ENCODE data around the gene TMEM134. TPM values are rescaled to one million over a fixed set of nuclear protein-coding genes. Genes with fewer than 3 reads are reported as not detected.

The TMEM134 gene
- total and polyA plus RNA-seq, 2 donors (not counting 3 experiments of a cell fraction or from before 2014, with no cell fraction given), result 33.4 to 207 TPM

DNA sequence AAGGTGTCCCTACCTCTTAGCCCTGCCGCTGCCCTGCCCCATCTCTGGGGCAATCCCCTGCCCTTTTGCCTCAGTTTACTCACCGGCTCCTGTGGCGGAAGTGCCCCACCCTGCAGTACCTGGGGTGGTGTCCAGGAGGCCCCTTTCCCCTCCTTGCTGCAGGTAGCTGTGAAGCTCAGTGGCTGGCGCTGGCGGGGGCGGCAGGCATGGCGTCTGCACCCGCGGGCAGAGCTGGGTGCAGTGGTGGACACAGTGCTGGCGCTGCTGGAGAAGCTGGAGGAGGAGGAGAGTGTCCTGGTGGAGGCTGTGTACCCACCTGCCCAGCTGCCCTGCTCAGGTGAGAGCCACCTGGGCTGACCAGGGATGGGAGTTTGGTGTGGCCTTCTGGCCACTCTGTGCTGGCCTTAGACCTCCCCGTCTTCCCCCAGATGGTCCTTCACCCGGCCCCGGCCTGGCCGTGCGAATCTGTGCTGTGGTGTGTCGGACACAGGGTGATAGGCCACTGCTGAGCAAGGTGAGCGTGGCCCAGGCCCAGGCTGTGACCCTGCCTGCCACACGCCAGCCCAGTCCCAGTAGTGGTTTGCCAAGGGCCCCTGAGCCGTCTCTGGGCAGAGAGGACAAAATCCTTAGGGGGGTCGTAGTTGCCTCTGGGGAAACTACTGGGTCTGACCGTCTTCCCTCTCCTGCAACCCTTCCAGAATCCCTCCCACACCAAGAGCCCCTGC is 49.6 kb downstream of the TMEM134 start:
- DNase-seq (ENCODE audit: low read depth, low spot score) (no peak), FAIRE-seq (no peak)
- Histone ChIP-seq H3K4me3 (replicated peaks in 1 of 3; ENCODE audit: insufficient read depth in 1 of 3, low read depth in 1 of 3, low read length in 3 of 3) (no peak overlapping the region), H3K27ac (ENCODE audit: insufficient read depth, low read depth, low read length) (no peak overlapping the region), H3K4me2 (ENCODE audit: insufficient read depth, low read length) (no peak overlapping the region), H2AFZ (ENCODE audit: low read depth, low read length) (no peak overlapping the region), H4K20me1 (replicated peaks; ENCODE audit: control insufficient read depth, extremely low read depth, insufficient read depth, low read length) (no peaks in the 10 kb centered on the region), H3K36me3 (ENCODE audit: control insufficient read depth in 2 of 2, extremely low read depth in 1 of 2, insufficient read depth in 2 of 2, low read length in 2 of 2) (no peaks in the 10 kb centered on the region), H3K27me3 (ENCODE audit: control insufficient read depth in 2 of 2, insufficient read depth in 2 of 2, low read length in 2 of 2) (peaks cover 0 to 8% of the 10 kb centered on the region in 2 experiments), H3K9me1 (replicated peaks; ENCODE audit: control insufficient read depth, extremely low read depth, insufficient read depth, low read length) (no peaks in the 10 kb centered on the region), H3K79me2 (ENCODE audit: control insufficient read depth, insufficient read depth, low read length) (no peaks in the 10 kb centered on the region), H3K9ac (replicated peaks; ENCODE audit: extremely low read depth, insufficient read depth, low read length) (no peak overlapping the region), H3K9me3 (replicated peaks; ENCODE audit: control insufficient read depth, insufficient read depth, low read length) (no peaks in the 10 kb centered on the region), H3K4me1 (ENCODE audit: control insufficient read depth, extremely low read depth, insufficient read depth, low read length) (peaks cover 4% of the 10 kb centered on the region)
- dilution Hi-C loops (cut with MboI; ENCODE audit: extremely low pct_ligation_motif_present, low sequenced_read_pairs) (no loop called here), intact Hi-C loops (cut with micrococcal nuclease) (loop anchor here (2.0 kb wide), 1 partner anchor 45 kb away; no protein-coding TSS in a partner anchor)
- no TSS peak for BruUV-seq (replicated peaks)
- CTCF ChIA-PET, result interaction anchor here (1.5 to 2.7 kb wide), 3 partner anchors 15 to 18 kb away, joined by 6 to 19 read pairs (median 12); partner anchors contain the start of genes PPP1CA and TBC1D10C
- POLR2A ChIA-PET, result no interaction called here
- no peak for TF ChIP-seq POLR2AphosphoS5 (IDR thresholded peaks at IDR 0.05; ENCODE audit: insufficient read depth, low read depth, low read length)
- TF ChIP-seq MYC (IDR thresholded peaks at IDR 0.05; ENCODE audit: low read depth, low read length), result no peak
- no peak for TF ChIP-seq GATA2 (IDR thresholded peaks at IDR 0.05; ENCODE audit: insufficient read depth, insufficient read length, low read depth, low read length)
- TF ChIP-seq, protein P1, sequence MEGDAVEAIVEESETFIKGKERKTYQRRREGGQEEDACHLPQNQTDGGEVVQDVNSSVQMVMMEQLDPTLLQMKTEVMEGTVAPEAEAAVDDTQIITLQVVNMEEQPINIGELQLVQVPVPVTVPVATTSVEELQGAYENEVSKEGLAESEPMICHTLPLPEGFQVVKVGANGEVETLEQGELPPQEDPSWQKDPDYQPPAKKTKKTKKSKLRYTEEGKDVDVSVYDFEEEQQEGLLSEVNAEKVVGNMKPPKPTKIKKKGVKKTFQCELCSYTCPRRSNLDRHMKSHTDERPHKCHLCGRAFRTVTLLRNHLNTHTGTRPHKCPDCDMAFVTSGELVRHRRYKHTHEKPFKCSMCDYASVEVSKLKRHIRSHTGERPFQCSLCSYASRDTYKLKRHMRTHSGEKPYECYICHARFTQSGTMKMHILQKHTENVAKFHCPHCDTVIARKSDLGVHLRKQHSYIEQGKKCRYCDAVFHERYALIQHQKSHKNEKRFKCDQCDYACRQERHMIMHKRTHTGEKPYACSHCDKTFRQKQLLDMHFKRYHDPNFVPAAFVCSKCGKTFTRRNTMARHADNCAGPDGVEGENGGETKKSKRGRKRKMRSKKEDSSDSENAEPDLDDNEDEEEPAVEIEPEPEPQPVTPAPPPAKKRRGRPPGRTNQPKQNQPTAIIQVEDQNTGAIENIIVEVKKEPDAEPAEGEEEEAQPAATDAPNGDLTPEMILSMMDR (IDR thresholded peaks at IDR 0.05; ENCODE audit: extremely low read depth in 1 of 2, insufficient read depth in 1 of 2, low read depth in 1 of 2, low read length in 2 of 2), result no peak
- no peak for TF ChIP-seq EZH2 (IDR thresholded peaks at IDR 0.05; ENCODE audit: borderline replicate concordance, low read depth, low read length, severe bottlenecking)
- no peak for TF ChIP-seq POLR2A (IDR thresholded peaks at IDR 0.05; ENCODE audit: low read depth, low read length)
- TF ChIP-seq JUN (IDR thresholded peaks at IDR 0.05; ENCODE audit: borderline replicate concordance, insufficient read depth, insufficient read length, low read depth), result no peak
- TF ChIP-seq, protein P2, sequence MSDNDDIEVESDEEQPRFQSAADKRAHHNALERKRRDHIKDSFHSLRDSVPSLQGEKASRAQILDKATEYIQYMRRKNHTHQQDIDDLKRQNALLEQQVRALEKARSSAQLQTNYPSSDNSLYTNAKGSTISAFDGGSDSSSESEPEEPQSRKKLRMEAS (IDR thresholded peaks at IDR 0.05; ENCODE audit: insufficient read depth, insufficient read length), result no peak
- no peak for TF ChIP-seq FOS (IDR thresholded peaks at IDR 0.05; ENCODE audit: borderline replicate concordance, insufficient read depth, low read length)
